ENCODE data around the gene CHRM4. TPM values are rescaled to one million over a fixed set of nuclear protein-coding genes. Genes with fewer than 3 reads are reported as not detected.

CHRM4 gene
- total and polyA plus RNA-seq, 8 donors = 0.08 to 0.66 (median 0.22) TPM; not detected in 1

DNA sequence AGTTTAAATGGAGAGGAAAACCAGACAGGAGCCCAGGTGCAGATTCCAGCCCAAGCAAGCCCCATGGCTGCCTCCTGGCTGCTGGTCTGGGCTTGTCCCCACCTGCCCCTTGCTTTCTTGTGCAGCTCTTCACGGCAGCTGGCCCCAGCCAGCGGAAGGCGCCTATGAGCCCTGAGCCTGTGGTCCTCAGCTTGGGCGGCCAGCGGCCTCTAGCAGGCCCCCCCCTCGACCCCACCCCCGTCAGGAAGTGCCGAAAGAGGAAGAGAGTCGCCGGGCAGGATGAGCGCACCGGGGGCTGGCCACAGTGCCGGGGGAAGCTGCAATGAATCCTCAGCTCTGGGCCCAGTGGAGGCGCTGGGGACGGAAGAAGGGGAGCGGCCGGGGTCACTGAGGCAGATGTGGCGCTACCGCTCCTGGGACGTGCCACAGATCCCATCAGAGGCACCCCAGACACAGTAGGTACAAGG lies 46.4 kb downstream of the CHRM4 start:
- WGBS, 2 donors = 68 to 73% methylated on average over 20 of the region's 20 CpGs
- H3K27ac ChIP-seq = peak overlapping the region in 2 of 4 donors; percentile 33 to 54
- no peak for DNase-seq
- TF ChIP-seq, protein P1, sequence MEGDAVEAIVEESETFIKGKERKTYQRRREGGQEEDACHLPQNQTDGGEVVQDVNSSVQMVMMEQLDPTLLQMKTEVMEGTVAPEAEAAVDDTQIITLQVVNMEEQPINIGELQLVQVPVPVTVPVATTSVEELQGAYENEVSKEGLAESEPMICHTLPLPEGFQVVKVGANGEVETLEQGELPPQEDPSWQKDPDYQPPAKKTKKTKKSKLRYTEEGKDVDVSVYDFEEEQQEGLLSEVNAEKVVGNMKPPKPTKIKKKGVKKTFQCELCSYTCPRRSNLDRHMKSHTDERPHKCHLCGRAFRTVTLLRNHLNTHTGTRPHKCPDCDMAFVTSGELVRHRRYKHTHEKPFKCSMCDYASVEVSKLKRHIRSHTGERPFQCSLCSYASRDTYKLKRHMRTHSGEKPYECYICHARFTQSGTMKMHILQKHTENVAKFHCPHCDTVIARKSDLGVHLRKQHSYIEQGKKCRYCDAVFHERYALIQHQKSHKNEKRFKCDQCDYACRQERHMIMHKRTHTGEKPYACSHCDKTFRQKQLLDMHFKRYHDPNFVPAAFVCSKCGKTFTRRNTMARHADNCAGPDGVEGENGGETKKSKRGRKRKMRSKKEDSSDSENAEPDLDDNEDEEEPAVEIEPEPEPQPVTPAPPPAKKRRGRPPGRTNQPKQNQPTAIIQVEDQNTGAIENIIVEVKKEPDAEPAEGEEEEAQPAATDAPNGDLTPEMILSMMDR (IDR thresholded peaks at IDR 0.05) = no peak
- no peak for FAIRE-seq
- intact Hi-C loops (cut with DNase I) = no loop called here
- H3K4me1 ChIP-seq = peaks cover 0 to 18% (median 13%) of the 10 kb centered on the region in 3 donors
- no peaks in the 10 kb centered on the region for H3K27me3 ChIP-seq
- H3K4me3 ChIP-seq = peak overlapping the region in 1 of 4 donors; percentile 32
- H3K36me3 ChIP-seq = no peaks in the 10 kb centered on the region
- peak in 1 of 4 donors; percentile 3 for ATAC-seq
- no peaks in the 10 kb centered on the region for H3K9me3 ChIP-seq

DNA sequence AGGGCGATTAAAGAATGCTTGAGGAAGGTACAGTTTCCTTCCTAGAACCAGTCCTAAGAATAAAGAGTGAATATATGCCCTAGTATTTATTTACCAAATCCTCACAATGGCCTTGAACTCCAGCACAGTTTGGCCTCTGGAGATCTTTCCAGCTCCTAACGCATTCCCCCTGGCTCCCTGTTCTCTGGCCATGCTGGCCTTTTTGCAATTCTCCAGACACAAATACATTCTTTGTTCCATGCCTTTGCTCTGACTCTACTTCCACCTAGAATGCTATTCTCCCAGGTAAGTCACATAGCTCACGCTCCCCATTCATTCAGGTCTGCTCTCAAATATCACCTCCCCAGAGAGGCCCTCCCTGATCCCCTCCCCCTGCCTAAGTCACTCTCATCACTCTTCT lies 48.1 kb downstream of the CHRM4 start:
- no peak overlapping the region for H3K4me3 ChIP-seq
- H3K36me3 ChIP-seq = no peaks in the 10 kb centered on the region
- no peak for FAIRE-seq
- intact Hi-C loops (cut with DNase I) = no loop called here
- ATAC-seq = no peak
- H3K27ac ChIP-seq = no peak overlapping the region
- H3K4me1 ChIP-seq = peaks cover 0 to 9% (median 4%) of the 10 kb centered on the region in 3 donors
- WGBS, 2 donors = 58 to 68% methylated on average over 3 of the region's 3 CpGs
- DNase-seq = no peak
- H3K9me3 ChIP-seq = no peaks in the 10 kb centered on the region
- TF ChIP-seq, protein P1 (IDR thresholded peaks at IDR 0.05) = no peak
- no peaks in the 10 kb centered on the region for H3K27me3 ChIP-seq

DNA sequence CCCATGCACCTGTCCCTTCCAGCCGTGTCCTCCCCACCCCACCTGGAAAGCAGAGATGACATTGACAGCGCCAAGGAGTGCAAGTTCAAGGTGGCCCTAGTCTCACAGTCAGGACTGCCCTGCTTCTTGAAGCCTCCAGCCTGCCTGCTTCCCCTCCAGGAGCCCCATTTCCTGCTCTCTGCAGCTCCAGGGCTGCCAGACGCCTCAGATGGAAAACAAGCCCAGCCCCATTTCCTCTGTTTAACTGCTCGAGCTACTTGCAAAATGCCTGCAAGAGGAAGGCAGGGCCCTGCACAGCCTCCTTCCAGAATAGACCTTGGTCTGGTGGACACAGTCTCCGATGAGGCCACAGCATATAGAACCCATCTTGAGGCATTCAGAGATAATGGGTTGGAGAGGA lies 49.3 kb downstream of the CHRM4 start:
- FAIRE-seq = no peak
- Histone ChIP-seq H3K27ac (no peak overlapping the region), H3K27me3 (no peaks in the 10 kb centered on the region), H3K4me1 (peaks cover 0 to 7% (median 4%) of the 10 kb centered on the region in 3 donors), H3K4me3 (no peak overlapping the region), H3K9me3 (no peaks in the 10 kb centered on the region), H3K36me3 (no peaks in the 10 kb centered on the region)
- DNase-seq = no peak
- intact Hi-C loops (cut with DNase I) = no loop called here
- no peak for ATAC-seq
- TF ChIP-seq, protein P1 (IDR thresholded peaks at IDR 0.05) = no peak
- 68 to 71% methylated on average over 5 of the region's 5 CpGs for WGBS, 2 donors

DNA sequence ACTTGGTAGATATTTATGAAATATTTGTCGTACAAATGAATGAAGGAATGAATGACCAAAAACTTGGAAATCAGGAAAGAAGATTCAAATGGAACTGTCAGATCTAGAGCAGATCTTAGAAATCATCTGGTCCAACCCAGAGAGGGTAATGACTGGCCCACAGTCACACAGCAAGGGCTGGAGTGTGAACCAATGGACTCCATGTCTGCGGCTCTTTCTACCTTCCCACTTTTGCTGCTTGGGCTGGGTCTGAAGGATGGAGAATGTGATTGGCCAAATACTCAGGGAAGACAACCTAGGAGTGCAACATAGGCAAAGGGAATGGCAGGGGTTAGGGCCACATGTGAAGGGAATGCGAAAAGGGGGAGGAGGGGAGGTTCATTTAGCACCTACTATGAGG lies 50.1 kb downstream of the CHRM4 start:
- Histone ChIP-seq H3K36me3 (no peaks in the 10 kb centered on the region), H3K27ac (no peak overlapping the region), H3K9me3 (no peaks in the 10 kb centered on the region), H3K4me1 (peaks cover 0 to 7% (median 4%) of the 10 kb centered on the region in 3 donors), H3K27me3 (no peaks in the 10 kb centered on the region), H3K4me3 (no peak overlapping the region)
- intact Hi-C loops (cut with DNase I) = no loop called here
- 88 to 93% methylated on average over 3 of the region's 3 CpGs for WGBS, 2 donors
- FAIRE-seq (no peak), DNase-seq (no peak), ATAC-seq (no peak)
- TF ChIP-seq, protein P1 (IDR thresholded peaks at IDR 0.05) = no peak

DNA sequence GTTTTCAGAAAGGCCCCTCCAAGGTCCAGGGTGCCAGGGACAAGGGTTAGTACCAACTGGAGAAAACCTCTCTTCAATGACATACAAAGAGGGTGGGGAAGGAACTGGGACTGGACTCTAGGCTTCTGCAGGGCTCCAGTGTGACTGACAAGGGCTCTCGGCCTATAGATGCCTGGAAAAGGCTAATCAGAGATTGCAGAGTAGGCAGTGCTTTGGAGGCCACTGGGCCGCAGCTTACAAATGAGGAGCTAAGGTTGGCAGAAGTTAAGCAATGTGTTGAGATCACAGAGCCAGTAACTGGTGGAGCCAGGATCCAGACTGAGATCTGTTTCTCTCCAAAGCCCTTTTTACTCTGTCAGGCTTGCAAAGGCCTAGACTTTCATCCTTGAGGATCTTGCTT lies 51.8 kb downstream of the CHRM4 start:
- no peak for DNase-seq
- no peak for FAIRE-seq
- no peaks in the 10 kb centered on the region for H3K36me3 ChIP-seq
- intact Hi-C loops (cut with DNase I) = no loop called here
- peaks cover 0 to 7% (median 4%) of the 10 kb centered on the region in 3 donors for H3K4me1 ChIP-seq
- H3K27ac ChIP-seq = no peak overlapping the region
- H3K4me3 ChIP-seq = no peak overlapping the region
- H3K9me3 ChIP-seq = no peaks in the 10 kb centered on the region
- ATAC-seq = peak in 2 of 4 donors; percentile 34 to 48
- TF ChIP-seq, protein P1 (IDR thresholded peaks at IDR 0.05) = no peak
- H3K27me3 ChIP-seq = no peaks in the 10 kb centered on the region
- 89 to 93% methylated on average over 2 of the region's 2 CpGs for WGBS, 2 donors
